ENCODE data around the gene SHB. TPM values are rescaled to one million over a fixed set of nuclear protein-coding genes. Genes with fewer than 3 reads are reported as not detected.
"Not testable (repeated sequence)": the region's sequence is repeated elsewhere in the genome, so short reads cannot be mapped to it uniquely, and the experiment has no call there.

SHB gene
- total RNA-seq, 2 donors from 2014 or later = 28.1 to 38.1 TPM

- no peak for TF ChIP-seq CTCF (conservative IDR thresholded peaks at IDR 0.05)
These were observed 158.8 kb downstream of the SHB start for GRCh38 chr9:37910271-37910670.

GRCh38 chr9:37909836-37910235 lies 159.2 kb downstream of the SHB start:
- H3K9ac ChIP-seq (ENCODE audit: extremely low read depth, low read length, poor library complexity, severe bottlenecking); DNase-seq; H3K27ac ChIP-seq (ENCODE audit: low read depth, low read length); H3K27me3 ChIP-seq (ENCODE audit: control insufficient read depth, insufficient read depth, low read length, poor library complexity, severe bottlenecking); H3K4me1 ChIP-seq (ENCODE audit: control insufficient read depth, insufficient read depth, low read length); H3K4me3 Mint-ChIP-seq; H3K36me3 Mint-ChIP-seq (ENCODE audit: low read depth); H3K9me3 Mint-ChIP-seq; H3K4me3 ChIP-seq (ENCODE audit: low read length); H3K27ac Mint-ChIP-seq; H3K9me3 ChIP-seq (ENCODE audit: control insufficient read depth, low read length); H3K4me1 Mint-ChIP-seq; H3K36me3 ChIP-seq (ENCODE audit: control insufficient read depth, insufficient read depth, low read length); H3K27me3 Mint-ChIP-seq (ENCODE audit: insufficient read depth): not testable (repeated sequence)
- WGBS, 2 experiments (ENCODE audit: insufficient coverage in 1 of 2, insufficient read length in 1 of 2) = 93 to 95% methylated on average over 3 to 5 of the region's 5 CpGs

More at GRCh38 chr9:37910271-37910670, 158.8 kb downstream of the SHB start:
- no peak overlapping the region for H3K27ac ChIP-seq (ENCODE audit: low read depth, low read length)
- H3K36me3 ChIP-seq (ENCODE audit: control insufficient read depth, insufficient read depth, low read length) = peaks cover 4% of the 10 kb centered on the region
- no peak overlapping the region for H3K9ac ChIP-seq (ENCODE audit: extremely low read depth, low read length, poor library complexity, severe bottlenecking)
- H3K4me1 Mint-ChIP-seq = peaks cover 4% of the 10 kb centered on the region
- H3K9me3 Mint-ChIP-seq = no peaks in the 10 kb centered on the region
- H3K27me3 Mint-ChIP-seq (ENCODE audit: insufficient read depth) = no peaks in the 10 kb centered on the region
- WGBS, 2 experiments (ENCODE audit: insufficient coverage in 1 of 2, insufficient read length in 1 of 2) = 97 to 100% methylated on average over 2 to 4 of the region's 4 CpGs
- H3K9me3 ChIP-seq (ENCODE audit: control insufficient read depth, low read length) = no peaks in the 10 kb centered on the region
- peaks cover under 1% of the 10 kb centered on the region for H3K4me1 ChIP-seq (ENCODE audit: control insufficient read depth, insufficient read depth, low read length)
- H3K27me3 ChIP-seq (ENCODE audit: control insufficient read depth, insufficient read depth, low read length, poor library complexity, severe bottlenecking) = no peaks in the 10 kb centered on the region
- peaks cover 10% of the 10 kb centered on the region for H3K36me3 Mint-ChIP-seq (ENCODE audit: low read depth)
- H3K4me3 Mint-ChIP-seq = no peak overlapping the region
- no peak overlapping the region for H3K27ac Mint-ChIP-seq
- no peak overlapping the region for H3K4me3 ChIP-seq (ENCODE audit: low read length)
- DNase-seq = no peak

GRCh38 chr9:37909326-37909725 lies 159.7 kb downstream of the SHB start:
- H3K36me3 Mint-ChIP-seq (ENCODE audit: low read depth) = peaks cover 6% of the 10 kb centered on the region
- H3K27me3 ChIP-seq (ENCODE audit: control insufficient read depth, insufficient read depth, low read length, poor library complexity, severe bottlenecking) = no peaks in the 10 kb centered on the region
- H3K27me3 Mint-ChIP-seq (ENCODE audit: insufficient read depth) = no peaks in the 10 kb centered on the region
- no peak overlapping the region for H3K9ac ChIP-seq (ENCODE audit: extremely low read depth, low read length, poor library complexity, severe bottlenecking)
- peaks cover 9% of the 10 kb centered on the region for H3K4me1 Mint-ChIP-seq
- H3K4me1 ChIP-seq (ENCODE audit: control insufficient read depth, insufficient read depth, low read length) = peaks cover 8% of the 10 kb centered on the region
- H3K36me3 ChIP-seq (ENCODE audit: control insufficient read depth, insufficient read depth, low read length) = no peaks in the 10 kb centered on the region
- no peak overlapping the region for H3K4me3 Mint-ChIP-seq
- DNase-seq = no peak
- no peaks in the 10 kb centered on the region for H3K9me3 Mint-ChIP-seq
- no peak overlapping the region for H3K27ac Mint-ChIP-seq
- no peak for TF ChIP-seq CTCF (conservative IDR thresholded peaks at IDR 0.05)
- 92 to 95% methylated on average over 2 to 3 of the region's 3 CpGs for WGBS, 2 experiments (ENCODE audit: insufficient coverage in 1 of 2, insufficient read length in 1 of 2)
- no peak overlapping the region for H3K27ac ChIP-seq (ENCODE audit: low read depth, low read length)
- H3K4me3 ChIP-seq (ENCODE audit: low read length) = no peak overlapping the region
- no peaks in the 10 kb centered on the region for H3K9me3 ChIP-seq (ENCODE audit: control insufficient read depth, low read length)

GRCh38 chr9:37908698-37909186 lies 160.3 kb downstream of the SHB start:
- no peak overlapping the region for H3K27ac Mint-ChIP-seq
- no peak for TF ChIP-seq CTCF (conservative IDR thresholded peaks at IDR 0.05)
- H3K9me3 Mint-ChIP-seq = no peaks in the 10 kb centered on the region
- DNase-seq = no peak
- Histone ChIP-seq H3K9me3 (ENCODE audit: control insufficient read depth, low read length) (no peaks in the 10 kb centered on the region), H3K36me3 (ENCODE audit: control insufficient read depth, insufficient read depth, low read length) (no peaks in the 10 kb centered on the region), H3K9ac (ENCODE audit: extremely low read depth, low read length, poor library complexity, severe bottlenecking) (no peak overlapping the region), H3K27ac (ENCODE audit: low read depth, low read length) (no peak overlapping the region), H3K4me1 (ENCODE audit: control insufficient read depth, insufficient read depth, low read length) (peaks cover 8% of the 10 kb centered on the region), H3K4me3 (ENCODE audit: low read length) (no peak overlapping the region), H3K27me3 (ENCODE audit: control insufficient read depth, insufficient read depth, low read length, poor library complexity, severe bottlenecking) (no peaks in the 10 kb centered on the region)
- WGBS, 2 experiments (ENCODE audit: insufficient coverage in 1 of 2, insufficient read length in 1 of 2) = 92 to 100% methylated on average over 2 to 4 of the region's 4 CpGs
- peaks cover 10% of the 10 kb centered on the region for H3K4me1 Mint-ChIP-seq
- peaks cover 6% of the 10 kb centered on the region for H3K36me3 Mint-ChIP-seq (ENCODE audit: low read depth)
- H3K4me3 Mint-ChIP-seq = no peak overlapping the region
- no peaks in the 10 kb centered on the region for H3K27me3 Mint-ChIP-seq (ENCODE audit: insufficient read depth)

Measured in endodermal cell (in vitro differentiated cells).